ENCODE results near the gene ABO.

DNA sequence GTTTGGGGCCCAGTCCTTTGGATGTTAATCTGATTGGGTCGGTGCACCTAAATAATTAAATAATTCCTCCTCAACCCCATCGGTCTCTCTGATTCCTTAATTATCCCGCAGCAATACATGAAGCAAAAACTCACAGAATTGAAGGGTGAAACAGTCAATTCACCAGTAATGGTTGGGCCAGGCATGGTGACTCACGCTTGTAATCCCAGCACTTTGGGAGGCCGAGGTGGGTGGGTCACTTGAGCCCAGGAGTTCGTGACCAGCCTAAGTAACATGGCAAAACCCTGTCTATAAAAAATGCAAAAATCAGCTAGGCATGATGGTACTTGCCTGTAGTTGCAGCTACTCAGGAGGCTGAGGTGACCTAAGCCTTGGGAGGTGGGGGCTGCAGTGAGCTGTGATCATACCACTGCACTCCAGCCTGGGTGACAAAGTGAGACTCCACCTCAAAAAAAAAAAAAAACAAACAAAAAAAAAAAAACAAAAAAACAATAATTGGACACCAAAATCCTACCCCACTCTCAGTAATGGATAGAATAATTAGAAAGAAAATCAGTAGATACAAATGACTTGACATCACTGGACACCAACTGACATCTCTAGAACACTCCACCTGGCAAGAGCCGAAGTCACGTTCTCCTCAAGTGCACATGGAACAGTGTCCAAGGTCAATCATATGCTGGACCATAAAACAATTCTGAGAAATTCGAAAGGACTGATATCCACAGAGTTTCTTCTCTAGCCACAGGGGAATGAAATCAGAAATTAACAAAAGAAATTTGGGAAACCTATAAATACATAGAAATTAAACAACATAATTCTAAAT, 5.3 kb downstream of the ABO start:
- TF ChIP-seq CTCF (IDR thresholded peaks at IDR 0.05) (no peak), POLR2A (IDR thresholded peaks at IDR 0.05) (no peak), EP300 (IDR thresholded peaks at IDR 0.05) (no peak)

All from ovary (tissue), 3 donors.